ENCODE data around the gene CRIM1.

CRIM1 gene

DNA sequence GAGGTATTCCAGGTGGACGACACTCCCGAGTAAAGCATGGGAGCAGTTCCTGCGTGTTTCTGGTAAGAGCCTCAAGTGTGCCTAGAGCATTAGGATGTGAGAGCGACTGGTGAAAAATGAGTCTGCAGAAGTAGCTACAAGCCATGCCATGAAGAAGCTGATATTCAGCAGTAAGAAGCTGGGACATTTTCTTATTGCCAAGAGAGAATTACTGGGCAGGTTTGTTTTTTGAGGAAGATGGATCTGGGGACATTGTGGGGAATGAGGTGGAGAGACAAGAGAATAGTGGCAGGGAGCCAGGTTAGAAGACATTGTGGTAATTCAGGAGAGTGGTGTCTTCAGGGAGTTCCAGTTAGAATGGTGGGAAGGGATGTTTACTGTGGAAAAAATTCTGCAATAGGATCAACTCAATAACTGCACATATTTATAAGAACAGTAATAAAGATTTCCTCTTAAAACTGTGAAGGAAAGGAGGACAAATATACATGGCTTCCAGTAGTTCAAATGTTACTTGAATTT lies 38.2 kb downstream of the CRIM1 start:
- DNase-seq (ENCODE audit: low read depth in 1 of 2, low spot score in 1 of 2), result no peak

DNA sequence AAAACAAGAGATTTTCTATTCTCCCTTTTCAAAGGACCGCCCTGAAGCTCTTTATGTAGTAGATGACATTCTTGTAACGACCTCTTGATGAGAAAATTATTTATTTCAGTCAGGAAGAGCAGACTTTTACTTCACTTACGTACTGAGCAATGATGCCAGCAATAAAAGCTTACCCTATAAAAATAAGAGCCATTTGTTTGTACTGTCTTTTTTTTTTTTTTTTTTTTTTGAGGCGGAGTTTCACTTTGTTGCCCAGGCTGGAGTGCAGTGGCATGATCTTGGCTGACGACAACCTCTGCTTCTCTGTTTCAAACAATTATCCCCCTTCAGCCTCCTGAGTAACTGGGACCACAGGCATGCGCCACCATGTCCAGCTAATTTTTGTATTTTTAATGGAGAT lies 39.2 kb downstream of the CRIM1 start:
- no peak for DNase-seq (ENCODE audit: low read depth in 1 of 2, low spot score in 1 of 2)

DNA sequence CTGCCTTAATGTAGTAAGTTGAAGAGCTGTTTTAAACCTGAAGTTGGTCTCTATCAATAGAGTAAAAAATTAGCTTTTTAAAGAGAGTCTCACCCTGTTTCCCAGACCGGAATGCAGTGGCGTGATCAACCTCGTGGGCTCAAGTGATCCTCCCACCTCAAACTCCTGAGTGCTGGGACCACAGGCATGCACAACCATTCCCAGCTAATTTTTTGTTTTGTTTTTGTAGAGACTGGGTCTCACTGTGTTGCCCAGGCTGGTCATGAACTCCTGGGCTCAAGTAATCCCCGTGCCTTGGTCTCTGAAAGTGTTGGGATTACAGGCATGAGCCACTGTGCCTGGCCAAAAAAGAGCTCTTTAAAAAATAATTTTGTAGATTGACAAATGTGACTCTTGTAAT lies 40.3 kb downstream of the CRIM1 start:
- DNase-seq (ENCODE audit: low read depth in 1 of 2, low spot score in 1 of 2), result no peak

DNA sequence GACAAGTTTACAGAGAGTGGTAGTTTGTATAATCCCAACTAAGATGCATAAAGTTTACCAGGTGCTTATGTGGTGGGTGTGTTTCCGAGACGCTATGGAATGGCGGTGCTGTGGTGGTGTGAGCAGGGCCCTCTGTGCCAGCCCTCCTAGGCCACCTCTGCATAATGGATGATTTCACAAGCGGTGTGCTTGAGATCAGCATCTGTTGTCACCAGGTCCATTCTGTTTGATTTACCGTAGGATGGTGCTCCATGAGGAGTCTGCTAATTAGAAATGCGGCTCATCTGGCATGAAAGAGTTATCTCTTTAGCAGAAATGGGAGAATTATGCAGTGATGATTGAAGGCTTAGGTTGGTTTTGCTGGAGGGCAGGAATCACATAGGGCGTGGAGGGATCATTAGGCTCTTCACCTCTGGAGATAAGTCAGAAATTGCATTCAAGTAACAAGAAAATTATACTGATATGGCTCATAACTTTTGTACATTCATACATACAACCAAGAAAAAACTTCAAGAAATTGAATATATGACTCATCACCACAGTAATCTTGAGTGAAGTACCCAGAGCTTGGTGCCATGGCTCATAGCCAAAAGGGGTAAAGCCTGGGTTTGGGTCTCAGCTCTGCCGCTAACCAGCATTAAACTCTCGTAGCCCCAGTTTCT lies 41.4 kb downstream of the CRIM1 start:
- no peak for DNase-seq (ENCODE audit: low read depth in 1 of 2, low spot score in 1 of 2)

DNA sequence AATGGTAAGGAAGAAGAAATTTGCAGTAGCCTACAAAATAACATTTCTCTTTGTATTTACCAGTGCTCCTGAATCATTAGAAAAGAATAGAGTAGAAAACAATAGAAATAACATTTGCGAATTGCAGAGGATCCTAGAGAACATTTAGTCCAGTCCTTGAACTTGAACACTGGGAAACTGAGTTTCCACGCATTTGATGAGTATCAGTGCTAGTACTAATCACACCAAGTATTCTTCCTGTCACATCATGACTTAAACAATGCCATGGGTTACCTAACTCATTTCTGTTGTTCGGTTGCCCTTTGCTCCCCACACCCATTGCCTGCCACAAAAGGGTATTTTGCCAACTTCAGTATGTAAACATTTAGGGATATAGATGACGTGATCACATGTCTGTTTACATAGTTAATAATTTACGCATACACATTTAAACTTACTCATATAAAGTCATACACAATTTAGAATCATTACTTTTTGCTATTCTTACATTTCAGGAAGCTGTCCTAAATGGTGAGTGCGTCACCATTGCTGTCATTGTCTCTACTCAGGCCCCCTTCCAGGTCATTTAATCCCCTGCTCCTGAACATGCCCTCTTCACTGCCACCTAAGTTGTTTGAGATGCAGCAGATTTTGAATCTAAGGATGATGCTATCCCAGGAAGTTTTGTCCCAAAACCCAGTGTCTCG lies 42.3 kb downstream of the CRIM1 start:
- DNase-seq (ENCODE audit: low read depth in 1 of 2, low spot score in 1 of 2), result no peak

DNA sequence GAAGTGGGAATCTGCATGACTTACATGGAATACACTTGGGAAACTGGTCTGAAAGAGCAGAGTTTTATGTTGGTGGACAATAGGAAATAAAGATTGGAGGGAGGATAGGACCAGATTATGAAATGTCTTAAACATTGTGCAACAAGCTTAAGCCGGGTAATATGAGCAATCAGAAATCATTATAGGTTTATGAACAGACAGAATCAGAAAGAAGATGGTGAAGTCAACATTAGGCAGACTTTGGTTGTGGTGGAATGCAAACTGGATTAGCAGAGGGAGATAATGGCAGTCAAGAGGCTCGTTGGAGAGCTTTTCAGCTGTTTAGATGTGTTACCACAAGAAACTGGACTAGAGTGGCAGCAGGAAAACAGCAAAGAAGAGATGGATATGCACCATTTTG lies 43.5 kb downstream of the CRIM1 start:
- no peak for DNase-seq (ENCODE audit: low read depth in 1 of 2, low spot score in 1 of 2)

DNA sequence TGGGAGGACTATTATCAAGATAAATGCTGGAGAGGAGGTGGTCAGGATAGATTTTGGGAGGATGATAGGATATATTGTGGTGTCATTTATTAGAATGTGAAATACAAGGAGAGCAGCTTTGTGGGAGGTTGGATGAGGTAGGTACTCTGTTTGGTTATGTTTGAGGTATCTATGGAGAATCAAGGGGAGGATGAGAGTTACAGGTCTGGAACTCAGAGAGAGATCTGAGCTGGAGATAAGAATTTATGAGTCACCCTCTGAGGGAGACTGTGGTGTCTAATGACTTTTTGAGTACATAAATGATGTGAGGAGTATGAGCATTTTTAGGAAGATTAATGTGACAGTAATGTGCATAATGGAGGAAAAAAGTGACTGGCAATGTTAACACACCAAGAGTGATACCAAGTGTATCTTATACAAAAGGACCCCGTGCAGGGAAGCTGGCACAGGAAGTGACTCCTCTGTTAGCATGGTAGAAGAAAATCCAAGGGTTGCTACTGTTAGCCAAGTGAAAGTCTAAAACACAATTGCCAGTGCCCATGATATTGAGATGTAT lies 48.2 kb downstream of the CRIM1 start:
- no peak for DNase-seq (ENCODE audit: low read depth in 1 of 2, low spot score in 1 of 2)

DNA sequence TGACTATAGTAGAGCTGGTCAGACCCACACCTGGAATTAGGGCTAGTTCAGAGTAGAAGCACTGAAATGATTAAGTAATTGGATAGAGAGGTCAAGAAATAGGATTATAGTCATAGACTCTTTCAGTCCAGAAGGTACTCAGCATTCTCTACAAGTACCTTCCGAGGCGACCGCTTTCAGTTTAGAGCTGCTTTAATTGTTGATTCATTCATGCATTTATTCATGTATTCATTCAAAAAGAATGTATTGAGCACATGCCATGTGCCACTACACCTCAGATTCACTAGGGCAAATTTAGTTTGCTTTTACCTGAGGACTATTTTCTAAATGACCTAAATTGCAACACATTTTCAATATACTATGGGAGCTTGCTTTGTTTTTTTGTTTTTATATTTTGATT lies 48.7 kb downstream of the CRIM1 start:
- no peak for DNase-seq (ENCODE audit: low read depth in 1 of 2, low spot score in 1 of 2)

DNA sequence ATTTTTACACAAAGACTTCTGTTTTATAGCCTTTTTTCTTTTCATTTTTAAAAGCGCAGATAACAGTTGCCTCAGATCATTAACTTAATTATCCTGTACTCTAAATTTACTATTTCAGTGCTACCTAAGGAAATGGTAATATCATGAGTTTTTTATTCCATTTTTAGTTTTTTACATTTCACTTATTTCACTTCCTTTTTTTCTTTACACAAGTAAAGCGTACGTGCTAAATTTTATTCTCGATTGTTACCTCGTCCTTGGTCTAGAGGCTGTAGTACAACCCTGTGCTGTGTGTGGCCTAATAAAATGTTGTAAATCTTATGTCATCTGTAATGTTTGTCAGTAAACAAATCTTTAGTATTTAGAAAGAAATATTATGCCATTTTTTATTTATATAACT lies 49.2 kb downstream of the CRIM1 start:
- no peak for DNase-seq (ENCODE audit: low read depth in 1 of 2, low spot score in 1 of 2)

DNA sequence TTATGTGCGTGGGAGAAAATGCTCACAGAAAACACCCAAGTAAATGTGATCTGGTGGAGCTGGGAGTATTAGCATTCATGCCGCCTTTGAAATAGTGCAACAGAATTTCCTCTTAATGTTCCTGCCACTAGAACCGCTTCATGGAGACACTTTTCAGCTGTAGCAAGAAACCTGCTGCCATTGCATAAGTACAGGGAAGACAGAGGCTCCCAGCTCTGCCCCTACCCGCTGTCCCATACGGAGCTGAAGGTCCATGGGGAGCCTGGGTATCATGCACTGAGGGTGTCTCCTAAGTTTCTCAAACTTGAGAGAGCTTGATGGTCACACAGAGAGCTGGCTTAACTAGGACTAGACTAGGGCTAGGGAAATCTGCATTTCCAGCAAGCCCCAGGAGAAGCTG lies 49.6 kb downstream of the CRIM1 start:
- DNase-seq (ENCODE audit: low read depth in 1 of 2, low spot score in 1 of 2), result no peak

DNA sequence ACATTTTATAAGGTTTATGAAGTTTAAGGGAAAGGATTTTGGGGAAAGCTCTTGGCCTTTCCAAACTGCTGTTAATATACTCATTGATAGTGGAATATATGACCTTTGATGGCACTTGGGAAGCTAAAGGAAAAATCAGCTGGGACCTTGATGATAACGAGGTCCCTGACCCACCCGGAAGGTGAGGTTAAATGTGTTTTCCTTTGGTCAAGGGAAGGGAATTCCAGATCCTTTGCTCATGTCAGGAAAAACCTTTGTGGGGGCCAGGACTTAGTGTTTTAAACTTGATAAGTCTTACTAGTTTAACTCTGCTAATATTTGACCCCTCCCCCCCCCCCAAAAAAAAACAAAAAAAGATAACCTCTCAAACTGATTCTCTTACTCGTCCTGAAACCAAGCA lies 50.7 kb downstream of the CRIM1 start:
- no peak for DNase-seq (ENCODE audit: low read depth in 1 of 2, low spot score in 1 of 2)

DNA sequence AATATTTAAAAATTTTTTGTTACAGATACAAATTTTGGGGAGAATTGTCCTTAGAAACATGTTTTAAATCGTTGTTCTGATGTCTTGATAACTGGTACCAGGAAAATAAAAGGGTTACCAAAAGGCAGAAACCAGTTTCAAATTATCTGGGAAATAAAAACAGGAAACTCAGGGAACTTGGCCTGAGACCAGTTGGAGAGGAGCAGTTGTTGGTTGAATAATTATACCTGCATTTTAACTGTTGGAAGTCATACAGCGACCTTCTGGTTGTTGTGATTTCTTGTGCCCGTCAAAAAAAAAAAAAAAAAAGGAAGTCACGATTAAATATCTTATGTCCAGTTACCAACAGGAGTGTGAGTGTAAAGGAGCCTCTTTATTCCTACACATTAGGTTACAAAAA lies 51.8 kb downstream of the CRIM1 start:
- no peak for DNase-seq (ENCODE audit: low read depth in 1 of 2, low spot score in 1 of 2)

DNA sequence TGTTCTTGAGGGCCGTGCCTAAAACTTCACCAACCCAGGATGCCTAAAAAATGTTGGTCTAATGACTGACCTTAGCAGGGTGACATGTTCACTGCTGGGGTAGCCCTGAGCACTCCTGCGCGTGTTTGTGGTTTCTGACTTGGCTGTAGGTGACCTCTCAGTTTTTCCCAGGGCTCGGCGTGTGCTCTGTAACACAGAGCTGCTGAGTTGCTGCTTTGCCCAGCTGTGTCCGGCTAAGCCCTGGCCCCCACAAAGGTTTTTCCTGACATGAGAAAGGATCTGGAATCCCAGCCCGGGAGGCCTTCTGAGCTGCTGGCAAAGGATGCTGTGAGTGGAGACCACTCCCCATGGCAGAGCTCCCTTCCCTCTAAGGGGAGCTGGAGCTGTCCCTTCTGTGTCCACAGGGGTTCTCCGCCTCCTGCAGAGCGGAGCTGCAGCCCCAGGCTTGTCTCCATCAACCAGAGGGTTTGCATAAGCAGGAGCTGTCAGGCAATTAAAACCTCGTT lies 52.7 kb downstream of the CRIM1 start:
- DNase-seq (ENCODE audit: low read depth in 1 of 2, low spot score in 1 of 2), result no peak

DNA sequence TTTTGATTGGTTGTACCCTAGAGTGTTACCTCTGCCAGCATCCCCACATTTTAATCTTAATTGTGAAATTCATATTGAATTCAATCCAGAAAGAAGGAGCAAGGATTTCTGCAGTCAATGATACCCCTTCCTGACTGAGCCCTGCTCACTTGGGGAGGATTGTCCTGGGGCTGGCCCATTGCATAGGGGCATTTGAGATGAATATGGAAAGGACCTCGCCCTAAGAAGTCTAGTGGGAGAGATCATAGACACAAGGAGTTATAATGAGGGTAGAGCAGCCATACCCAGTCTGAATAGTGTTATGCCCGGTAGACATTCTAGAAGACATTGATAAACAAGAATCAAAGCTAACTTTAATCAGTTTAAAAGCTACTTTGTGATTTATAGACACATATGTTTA lies 53.8 kb downstream of the CRIM1 start:
- DNase-seq (ENCODE audit: low read depth in 1 of 2, low spot score in 1 of 2), result no peak

DNA sequence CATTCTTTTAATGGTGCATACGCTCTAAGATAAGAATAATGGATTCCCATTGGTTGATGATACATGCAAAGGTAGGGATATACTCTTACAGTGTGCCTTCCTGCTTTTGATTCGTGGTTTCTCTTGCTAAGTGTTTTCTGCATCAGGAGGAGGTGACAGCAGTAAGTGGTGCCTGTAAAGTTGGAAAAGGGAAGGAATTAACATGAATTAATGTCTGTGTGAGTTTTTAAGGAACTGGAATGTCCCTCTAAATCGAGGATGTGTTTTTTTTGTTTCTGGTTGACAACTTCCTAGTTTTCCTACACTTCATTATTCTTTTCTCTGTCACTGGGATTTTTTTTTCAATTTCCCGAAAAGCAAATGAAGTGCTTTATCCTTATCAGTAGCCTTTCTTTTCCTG lies 54.4 kb downstream of the CRIM1 start:
- DNase-seq (ENCODE audit: low read depth in 1 of 2, low spot score in 1 of 2), result no peak

DNA sequence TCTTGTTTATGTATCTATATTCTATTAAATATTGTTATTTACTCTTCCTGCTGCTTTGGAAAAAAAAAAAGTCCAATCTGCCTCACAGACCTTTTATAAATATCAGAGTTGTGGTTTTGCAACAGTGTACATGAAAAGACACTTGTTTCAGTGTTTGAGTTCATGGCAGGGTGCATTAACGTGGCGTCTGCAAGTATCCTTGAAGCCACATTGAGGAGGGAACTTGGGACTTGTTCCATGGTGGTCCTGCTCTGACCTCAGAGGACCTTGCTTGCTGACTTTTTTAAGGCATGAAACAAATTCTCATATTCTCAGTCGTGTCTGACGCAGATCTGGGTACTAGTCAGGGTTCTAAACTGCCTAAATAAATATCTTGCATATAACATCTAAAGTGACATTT lies 55.1 kb downstream of the CRIM1 start:
- DNase-seq (ENCODE audit: low read depth in 1 of 2, low spot score in 1 of 2), result no peak

DNA sequence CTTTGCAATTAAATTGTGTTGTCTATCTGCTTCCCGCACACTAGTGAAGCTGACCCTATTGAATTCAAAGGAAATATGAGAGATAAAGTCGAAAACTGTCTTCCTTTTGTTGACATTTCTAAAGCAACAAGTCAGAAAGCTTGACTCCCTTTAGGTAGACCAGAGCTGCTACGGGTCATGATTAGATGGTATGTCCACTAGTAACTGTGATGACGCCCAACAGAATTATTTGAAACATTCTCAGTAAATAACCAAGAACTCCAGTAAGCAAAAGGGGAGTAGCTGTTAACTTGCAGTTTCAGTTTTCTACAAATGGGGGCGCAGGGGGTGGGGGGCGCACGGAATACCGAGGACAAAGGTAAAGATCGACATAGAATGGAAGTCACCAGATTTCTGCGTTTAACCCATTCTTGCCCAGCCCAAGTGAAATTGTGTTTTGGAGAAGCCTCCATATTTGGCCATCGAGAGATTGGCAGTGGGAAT lies 56.4 kb downstream of the CRIM1 start:
- DNase-seq (ENCODE audit: low read depth in 1 of 2, low spot score in 1 of 2), result no peak

DNA sequence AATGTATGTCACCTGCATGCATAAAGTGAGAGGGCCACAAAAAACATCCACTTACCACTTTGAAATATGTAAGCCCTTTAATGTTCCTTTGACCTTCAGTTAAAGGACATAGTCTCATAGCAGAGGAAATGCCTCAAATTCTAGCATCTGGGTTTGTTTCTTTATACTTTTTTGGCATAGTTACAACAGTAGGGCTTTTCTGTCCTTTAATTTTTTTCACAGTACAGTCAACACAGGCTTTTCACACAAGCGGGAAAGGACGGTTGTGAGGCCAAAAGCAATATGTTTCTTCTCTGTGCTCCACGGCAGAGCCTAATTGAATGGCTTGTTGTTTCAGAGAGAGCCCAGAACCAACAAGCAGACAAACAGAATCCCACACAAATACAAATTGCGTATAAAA lies 57.6 kb downstream of the CRIM1 start:
- DNase-seq (ENCODE audit: low read depth in 1 of 2, low spot score in 1 of 2), result no peak

DNA sequence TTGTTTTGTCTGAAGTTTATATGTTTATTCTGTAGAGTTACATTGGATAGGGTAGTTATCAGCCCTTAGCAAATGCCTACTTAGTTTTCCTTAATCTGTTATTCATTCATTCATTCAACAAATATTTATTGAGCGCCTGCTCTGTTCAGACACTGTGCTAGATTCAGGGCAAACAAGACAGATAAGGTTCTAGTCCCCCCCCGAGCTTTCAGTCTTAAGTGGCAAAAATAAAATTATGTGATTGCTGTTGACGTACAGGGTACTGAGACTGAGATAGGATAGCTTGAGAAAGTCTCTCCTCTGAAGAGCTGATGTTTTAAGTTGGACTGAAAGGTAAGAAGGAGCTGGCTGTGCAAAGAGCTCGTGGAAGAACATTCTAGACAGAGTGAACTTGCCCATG lies 58.7 kb downstream of the CRIM1 start:
- no peak for DNase-seq (ENCODE audit: low read depth in 1 of 2, low spot score in 1 of 2)

DNA sequence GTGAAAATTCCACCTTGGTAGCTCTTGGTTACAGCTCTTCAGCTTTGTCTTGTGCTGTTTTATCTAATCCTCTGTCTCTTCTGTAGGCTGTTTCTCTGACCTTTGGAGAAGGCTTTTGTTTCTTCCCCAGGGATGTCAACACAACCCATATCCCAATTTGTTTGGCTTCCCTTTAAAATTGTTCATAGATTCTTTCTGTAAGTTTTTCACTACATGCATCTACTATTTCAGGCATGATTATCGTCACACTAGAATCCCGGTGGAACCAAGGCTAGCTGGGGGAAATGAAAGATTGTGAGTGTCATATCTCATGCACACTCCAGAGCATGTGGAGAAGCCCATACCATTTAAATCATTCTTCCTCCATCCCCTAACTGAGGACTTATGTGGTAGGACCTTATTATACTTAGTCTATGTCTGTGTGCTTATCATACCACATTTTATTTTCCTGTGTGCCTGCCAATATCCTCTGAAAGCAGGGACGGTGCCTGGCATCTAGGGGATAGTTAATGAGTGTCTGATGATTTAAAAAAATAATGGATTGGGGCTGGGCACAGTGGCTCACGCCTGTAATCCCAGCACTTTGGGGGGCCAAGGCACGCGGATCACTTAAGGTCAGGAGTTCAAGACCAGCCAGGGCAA lies 59.9 kb downstream of the CRIM1 start:
- no peak for DNase-seq (ENCODE audit: low read depth in 1 of 2, low spot score in 1 of 2)

DNA sequence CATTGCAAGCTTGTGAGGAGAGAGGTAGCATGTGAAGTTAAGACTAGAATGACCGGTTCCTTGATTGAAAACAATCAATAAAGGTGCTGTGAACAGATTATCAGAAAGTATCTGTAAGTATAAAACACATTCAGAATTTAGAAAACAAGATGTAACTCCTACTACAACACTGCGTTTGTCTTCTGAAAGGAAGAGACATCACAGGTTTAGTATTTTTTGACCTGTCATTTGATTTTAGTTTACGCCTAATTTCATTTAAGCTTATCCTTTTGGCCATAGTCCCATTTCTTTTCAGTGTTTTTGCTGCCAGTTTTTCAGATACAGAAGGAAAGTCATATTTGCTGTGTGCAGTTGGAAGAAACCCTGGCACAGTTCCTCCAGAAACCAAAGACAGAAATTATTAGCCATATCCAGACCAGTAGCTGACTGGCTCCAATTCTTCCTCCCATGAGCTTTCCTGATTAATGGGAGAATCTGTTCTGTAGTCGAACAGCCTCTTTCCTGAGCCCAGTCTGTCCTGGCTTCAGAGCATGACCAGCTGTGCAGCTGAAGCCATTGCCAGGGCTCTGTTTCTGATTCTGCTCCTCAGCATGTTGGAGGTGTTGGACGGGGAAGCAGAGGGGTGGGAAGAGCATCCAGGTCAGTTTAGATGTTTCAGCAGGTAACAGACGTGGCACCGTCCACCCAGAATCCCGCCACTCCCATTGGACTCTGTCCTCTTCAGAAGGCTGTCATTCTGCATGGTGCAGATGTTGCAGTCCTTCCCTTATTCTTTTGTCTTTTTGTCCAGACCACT lies 61.0 kb downstream of the CRIM1 start:
- DNase-seq (ENCODE audit: low read depth in 1 of 2, low spot score in 1 of 2), result no peak

All from stimulated activated CD4-positive, alpha-beta T cell treated with anti-CD3 and anti-CD28 coated beads, Interleukin-15, amount 100 ng/mL, for 1 hour (primary cell).